NK-92 treated with Interleukin-12 subunit alpha and Interleukin-12 subunit beta, amount 100 ng/mL, for 24 hours (cell line): ENCODE data around the gene SMCP.

Experiments
- DNase-seq: peaks from one replicate; lab custom pipeline; 2025; lab: John Stamatoyannopoulos, UW

Gene SMCP

DNA sequence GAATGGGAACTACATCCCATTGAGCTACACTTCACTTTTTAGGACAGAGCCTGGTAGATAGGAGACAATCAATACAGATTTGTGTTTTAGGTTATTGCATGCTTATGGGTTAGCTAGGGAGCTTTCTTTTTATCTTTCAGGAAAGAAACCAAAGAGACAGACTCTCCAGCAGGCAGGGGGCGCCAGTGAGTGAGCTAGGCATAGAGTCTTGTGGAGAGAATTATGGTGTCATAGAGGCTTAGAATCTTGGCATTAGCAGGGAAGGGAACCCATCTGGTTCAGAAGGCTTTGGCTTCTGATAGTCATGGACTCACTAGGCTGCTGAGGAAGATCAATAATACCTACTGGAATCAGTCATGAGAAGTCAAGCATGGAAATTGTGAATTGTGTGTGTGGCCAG, at the start of gene SMCP:
TSS of gene SMCP (plus strand) at position 281 of the 400 bp plus-strand sequence. CDS start 6,101 bp downstream, outside the sequence.
- DNase-seq = no peak

DNA sequence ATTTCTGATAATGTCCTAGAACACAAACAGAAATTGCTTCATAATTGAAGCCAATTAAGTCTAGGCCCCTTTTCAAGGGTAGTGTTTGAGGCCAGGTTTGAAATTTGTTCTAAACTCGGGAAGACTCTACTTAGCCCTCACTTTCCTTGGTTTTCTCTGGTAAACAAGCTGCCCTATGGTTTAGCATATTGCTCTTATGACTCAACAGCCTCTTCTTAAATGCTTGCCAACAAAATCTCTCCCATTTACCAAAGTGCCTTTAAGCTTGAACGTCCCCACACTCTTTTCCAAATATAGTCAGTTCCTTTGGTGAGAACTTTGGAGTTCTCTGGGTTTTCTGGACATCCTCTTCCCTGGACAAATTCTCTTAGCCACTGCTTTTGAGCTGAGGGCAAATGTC, 41.3 kb upstream of the SMCP start:
- no peak for DNase-seq

DNA sequence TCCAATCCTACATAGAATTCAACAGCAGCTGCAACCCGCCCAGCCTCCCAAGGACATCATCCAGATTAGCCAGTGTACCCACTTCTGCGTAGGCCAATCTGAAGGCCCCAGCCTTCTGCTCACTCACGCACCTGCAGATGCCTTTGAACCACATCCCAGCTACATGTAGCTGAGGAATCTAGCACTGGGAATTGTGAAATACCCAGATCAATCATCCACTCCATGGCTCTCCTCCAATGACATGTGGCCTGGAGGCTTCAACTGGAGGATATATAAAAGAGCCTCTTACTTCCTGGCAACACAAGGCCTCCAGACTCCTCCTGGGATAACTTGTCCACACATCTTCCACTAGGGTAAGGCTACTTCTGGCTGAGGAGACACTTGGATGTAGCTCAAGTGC, 35.6 kb upstream of the SMCP start, which contains the start of gene LCE6A:
TSS of gene LCE6A (plus strand) at position 301 of the 400 bp plus-strand sequence. CDS start 665 bp downstream, outside the sequence.
- DNase-seq = no peak

- no peak for DNase-seq
Measured at GRCh38 chr1:152855661-152856060, 22.5 kb upstream of the SMCP start.

GRCh38 chr1:152858062-152858461, 20.1 kb upstream of the SMCP start:
- no peak for DNase-seq

DNA sequence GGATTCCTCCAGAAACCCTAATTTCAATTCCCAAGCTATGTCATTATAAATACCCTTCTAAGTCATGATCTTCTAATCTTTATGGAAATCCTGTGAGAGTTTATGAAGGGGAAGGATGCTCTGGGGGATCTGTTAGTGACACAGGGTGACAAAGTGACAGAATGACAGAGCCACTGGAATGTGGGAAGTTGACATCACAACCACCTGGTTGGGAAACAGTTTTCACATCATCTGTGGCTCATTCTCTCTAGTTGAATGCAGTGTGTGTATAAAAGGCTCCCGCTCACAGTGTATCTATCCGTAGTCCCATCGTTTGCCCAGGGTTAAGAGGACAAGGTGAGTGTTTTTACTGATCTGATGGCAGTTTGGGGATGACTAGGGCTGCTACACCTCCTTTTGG, 18.4 kb upstream of the SMCP start, which contains the start of gene LCE7A:
TSS of gene LCE7A (plus strand) at position 301 of the 400 bp plus-strand sequence. CDS start 702 bp downstream, outside the sequence.
- DNase-seq = no peak

DNA sequence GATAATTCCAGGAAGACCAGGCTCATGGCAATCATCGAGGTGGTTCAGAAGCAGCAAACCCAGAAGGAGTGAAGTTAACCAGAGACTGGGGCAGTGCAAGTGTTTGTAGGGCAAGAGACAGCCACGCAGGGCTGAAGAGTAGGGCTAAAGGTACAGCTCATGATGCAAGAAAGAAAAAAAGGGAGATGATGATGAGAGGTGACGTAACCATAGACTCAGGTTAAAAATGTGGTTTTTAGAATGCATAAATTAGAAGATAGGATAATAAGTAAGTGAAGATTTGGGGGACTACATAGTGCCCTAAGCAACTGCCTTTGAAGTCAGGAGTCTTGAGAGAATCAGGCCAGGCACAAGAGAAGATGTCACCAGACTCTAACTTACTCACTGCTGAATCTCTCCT, 18.0 kb upstream of the SMCP start:
- DNase-seq = no peak

DNA sequence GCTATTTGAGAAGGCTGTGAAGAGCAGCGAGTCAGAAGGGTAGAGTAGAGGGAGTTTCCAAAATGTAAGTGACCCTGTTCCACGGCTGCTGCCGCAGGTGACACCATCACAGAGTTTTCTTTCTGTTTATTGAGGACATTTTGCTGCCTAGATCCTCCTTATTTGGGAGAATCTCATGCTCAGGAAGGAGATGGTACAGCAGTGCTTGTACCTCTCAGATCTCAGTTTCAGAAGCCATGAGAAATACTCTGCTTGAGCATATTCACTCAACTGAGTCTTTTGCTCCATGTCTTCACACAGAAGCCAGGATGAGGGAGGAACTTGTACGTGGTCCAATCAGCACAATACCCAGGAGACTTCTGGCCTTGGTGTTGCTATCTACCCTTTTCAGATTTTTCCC, 16.7 kb upstream of the SMCP start:
- DNase-seq = no peak

GRCh38 chr1:152864443-152864842, 13.7 kb upstream of the SMCP start:
- DNase-seq = no peak

DNA sequence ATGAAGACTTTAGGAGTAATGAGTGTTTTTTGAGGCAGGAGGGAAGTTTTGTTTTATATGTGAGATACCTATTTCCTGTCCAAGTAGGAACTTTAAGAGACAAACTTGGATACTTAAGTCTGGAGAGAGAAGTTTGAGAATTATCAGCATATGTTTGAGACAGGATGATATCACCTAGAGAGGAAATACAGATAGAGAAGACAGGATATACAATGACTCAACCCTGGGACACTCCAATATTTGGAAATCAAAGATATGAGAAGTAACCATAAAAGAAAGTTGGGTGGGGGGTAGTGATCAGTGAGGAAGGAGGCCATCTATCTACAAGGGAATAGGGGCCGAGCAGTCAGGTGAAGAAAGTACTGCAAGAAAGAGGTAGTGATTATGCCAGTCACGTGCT, 11.8 kb upstream of the SMCP start:
- DNase-seq = no peak

- DNase-seq = peak; percentile 44
Measured at GRCh38 chr1:152869808-152870419, 8.2 kb upstream of the SMCP start.

DNA sequence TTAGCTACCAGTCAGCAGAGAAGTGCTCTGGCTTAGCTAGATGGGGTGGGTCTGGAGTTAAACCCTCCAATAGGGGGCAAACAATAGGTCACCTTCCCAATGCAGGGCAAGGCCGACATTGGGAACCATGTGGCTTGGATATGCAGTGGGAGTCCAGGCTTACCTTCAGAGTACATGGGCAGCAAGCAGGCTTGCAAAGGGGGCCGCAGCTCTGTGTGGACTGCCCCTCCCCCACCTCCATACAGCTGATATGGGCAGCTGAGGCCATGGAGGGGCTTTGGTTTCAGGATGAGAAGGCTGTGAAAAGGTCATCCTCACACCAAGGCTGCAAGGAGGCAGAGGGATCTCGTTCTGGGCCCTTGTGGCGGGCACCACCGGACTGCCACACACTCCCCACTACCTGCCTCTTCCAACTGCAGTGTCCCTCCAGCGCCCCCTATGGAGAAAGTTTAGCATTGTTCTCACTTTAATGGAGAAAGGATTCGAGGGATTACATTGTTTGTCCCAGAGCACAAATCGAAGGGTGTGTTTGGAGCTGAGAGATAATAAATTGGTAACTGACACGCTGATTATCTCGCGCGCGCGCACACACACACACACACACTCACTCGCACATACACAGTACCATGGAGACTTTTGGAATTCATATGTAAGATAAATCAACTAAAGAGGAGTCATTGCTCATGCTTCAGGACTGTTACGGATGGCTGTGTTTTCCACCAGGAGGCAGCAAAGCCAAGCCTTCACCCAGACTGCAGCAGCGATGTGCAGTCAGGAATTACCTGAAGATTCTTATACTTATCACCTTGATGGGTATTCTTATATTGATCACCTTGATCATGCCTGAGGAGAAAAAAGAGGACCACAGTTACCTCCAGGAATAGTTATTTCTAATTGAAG, 7.0 kb upstream of the SMCP start:
- DNase-seq = no peak

GRCh38 chr1:152871731-152872126, 6.4 kb upstream of the SMCP start:
- DNase-seq = no peak

GRCh38 chr1:152873495-152873894, 4.6 kb upstream of the SMCP start:
- DNase-seq = no peak

- DNase-seq = no peak
Measured at GRCh38 chr1:152876827-152877226, 1.3 kb upstream of the SMCP start.

GRCh38 chr1:152879559-152880198, 1.6 kb downstream of the SMCP start:
- no peak for DNase-seq

GRCh38 chr1:152880316-152880715, 2.2 kb downstream of the SMCP start:
- DNase-seq = no peak

DNA sequence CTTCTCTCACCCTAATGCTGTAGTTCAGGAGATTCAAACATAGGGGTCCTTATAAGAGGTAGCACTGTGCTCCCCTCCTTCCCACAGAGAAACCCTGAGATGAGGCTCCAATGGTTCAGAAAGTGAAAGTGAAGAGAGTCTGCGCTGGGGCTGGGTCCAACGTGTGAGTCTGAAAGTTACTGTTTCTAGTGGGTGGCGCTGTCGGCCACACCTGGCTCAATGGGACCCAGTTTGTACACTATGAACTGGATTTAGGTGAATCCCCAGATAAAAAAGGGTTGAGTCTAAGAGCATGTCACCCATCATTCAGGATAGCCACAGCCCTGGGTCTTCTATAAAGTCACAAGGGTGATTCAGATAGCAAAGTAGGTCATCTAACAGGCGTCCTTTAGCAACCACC, 2.8 kb downstream of the SMCP start:
- DNase-seq = no peak

DNA sequence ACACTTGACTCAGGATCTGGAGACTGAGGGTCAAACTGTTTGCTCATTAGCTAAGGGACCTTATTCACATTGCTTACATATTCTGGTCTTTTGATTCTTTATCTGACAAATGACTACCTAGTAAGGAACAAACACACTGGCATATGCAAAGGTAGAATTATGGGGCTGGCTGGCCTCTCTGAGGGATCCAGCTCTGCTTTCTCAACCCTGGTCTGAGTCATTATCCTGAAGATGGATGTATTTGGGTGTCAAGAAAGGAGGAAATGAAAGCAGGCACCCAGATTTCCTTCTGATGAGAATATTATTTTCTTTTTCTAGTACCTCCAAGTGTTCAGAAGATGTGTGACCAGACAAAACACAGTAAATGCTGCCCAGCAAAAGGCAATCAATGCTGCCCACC, 6.0 kb downstream of the SMCP start:
- DNase-seq = no peak

DNA sequence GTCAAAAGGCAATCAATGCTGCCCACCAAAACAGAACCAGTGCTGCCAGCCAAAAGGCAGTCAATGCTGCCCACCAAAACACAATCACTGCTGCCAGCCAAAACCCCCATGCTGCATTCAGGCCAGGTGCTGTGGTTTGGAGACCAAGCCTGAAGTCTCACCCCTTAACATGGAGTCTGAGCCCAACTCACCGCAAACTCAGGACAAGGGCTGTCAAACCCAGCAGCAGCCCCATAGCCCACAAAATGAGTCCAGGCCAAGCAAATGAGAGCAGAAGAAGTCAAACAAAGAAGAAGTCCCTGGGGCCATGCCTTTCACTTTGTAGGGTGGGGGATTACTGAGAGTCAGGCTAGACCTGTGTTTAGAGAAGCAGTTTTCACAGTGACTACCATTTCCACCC, 6.4 kb downstream of the SMCP start:
- no peak for DNase-seq

DNA sequence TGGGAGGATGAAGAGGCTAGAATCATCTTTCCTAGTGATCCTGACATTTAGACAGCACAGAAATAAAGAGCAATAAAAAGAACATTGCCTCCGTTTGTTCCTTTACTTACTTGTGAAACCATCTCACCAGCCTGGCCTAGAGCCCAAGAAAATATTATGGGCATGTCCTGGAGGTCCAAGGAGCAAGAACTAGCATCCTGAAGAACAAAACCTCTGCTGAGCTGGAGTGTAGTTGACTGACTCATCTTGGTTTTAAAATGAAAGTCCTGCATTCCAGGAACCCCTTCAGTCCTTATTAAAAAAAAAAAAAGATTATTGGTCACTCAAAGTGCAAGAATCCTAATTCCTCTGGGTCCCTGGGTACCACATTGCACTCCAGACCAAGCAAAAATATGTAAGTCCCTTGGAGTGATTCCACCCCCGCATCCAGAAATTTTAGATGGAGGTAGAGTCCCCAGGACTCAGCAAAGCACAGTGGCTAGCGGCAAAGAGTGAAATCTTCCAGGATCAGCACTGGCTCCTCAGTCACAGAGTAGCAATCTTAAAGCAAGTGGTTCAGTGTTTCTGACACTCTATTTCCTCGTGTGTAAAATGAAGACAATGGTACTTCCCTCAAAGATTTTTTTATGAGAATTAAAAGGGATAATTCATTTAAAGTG, 7.0 kb downstream of the SMCP start:
- no peak for DNase-seq

DNA sequence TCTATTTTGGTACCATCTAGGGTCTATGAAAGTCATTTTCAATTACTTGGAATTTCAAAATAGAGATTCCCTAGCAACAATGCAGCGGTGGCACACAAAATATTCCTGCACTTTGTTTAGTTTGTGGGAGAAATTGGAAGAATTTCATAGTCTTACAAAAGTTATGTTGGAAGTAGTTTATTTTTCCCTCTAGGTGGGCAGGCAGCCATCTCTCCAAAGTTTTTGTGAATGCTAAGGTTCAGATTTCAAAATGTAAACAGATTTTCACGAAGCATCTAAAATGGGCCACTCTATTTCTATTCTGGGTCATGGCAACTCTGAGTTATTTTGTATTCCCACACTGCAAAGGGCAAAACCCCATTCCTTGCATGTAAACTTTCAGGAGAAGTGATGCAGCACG, 8.0 kb downstream of the SMCP start:
- DNase-seq = no peak
